HepG2 (cell line): ENCODE results near the gene FNDC3B. TPM values are rescaled to one million over a fixed set of nuclear protein-coding genes. Genes with fewer than 3 reads are reported as not detected.

Experiments used
- ATAC-seq: fragments of 200-7000 bp; cut with Tn5 transposase; 3 replicates; pipeline ENCODE4 v1.9.1; 2020; ENCODE audit warnings: mild to moderate bottlenecking, moderate library complexity
- BruUV-seq: library from RNA; stranded (reverse); fragments of 400-500 nt; replicated peaks from 2 replicates; lab custom pipeline; 2021; lab: Mats Ljungman, UMichigan
- CTCF ChIA-PET: fragments of 300-600 bp; formaldehyde crosslinking; extraction: SDS; loops from one replicate; lab custom pipeline; 2021; ENCODE audit warnings: low total read pairs, inconsistent platforms, low intra/inter-chr PET ratio; lab: Yijun Ruan, JAX
- POLR2A ChIA-PET: fragments of 350-600 bp; sonication (Branson Sonifier 250); formaldehyde crosslinking; loops from one replicate; lab custom pipeline; 2020; ENCODE audit warnings: antibody characterized with exemption, inconsistent platforms; lab: Yijun Ruan, JAX
- DNase-seq: peaks from one replicate; pipeline ENCODE4 v3.0.0-alpha.2; 2015; ENCODE audit warnings: low spot score
- FAIRE-seq: peaks from 3 replicates; lab custom pipeline; 2011; peaks lifted over from hg19 to GRCh38; lab: Jason Lieb, UNC
- H2AFZ ChIP-seq: one replicate; pipeline ENCODE4 v1.6.1; 2011; ENCODE audit warnings: low read length, inconsistent platforms
- H3K27ac ChIP-seq: fragments of 300-600 bp; 3 replicates; pipeline ENCODE4 v1.8.0; 2011; ENCODE audit warnings: mixed run types, mild to moderate bottlenecking, mixed read lengths, low read length, inconsistent platforms; ENCODE audit not compliant: insufficient read depth; ENCODE audit errors: extremely low read length
- H3K27me3 ChIP-seq, 2 experiments: fragments of 200-600 bp in 1 of 2; 2 replicates in 1 of 2; 3 replicates in 1 of 2; pipeline versions ENCODE4 v1.6.0 to v1.8.0; 2011; ENCODE audit warnings: low read length in 2 of 2, mild to moderate bottlenecking in 2 of 2, moderate library complexity in 2 of 2, inconsistent platforms in 1 of 2; ENCODE audit not compliant: insufficient read depth in 2 of 2, control insufficient read depth in 1 of 2
- H3K36me3 ChIP-seq, 2 experiments: fragments of 200-600 bp in 1 of 2; replicated peaks in 1 of 2; 2 replicates in 1 of 2; 3 replicates in 1 of 2; pipeline versions ENCODE4 v1.5.1 to v1.8.0; 2011; ENCODE audit warnings: low read length in 2 of 2, inconsistent platforms in 1 of 2; ENCODE audit not compliant: insufficient read depth in 2 of 2, control insufficient read depth in 1 of 2
- H3K4me1 ChIP-seq: 2 replicates; pipeline ENCODE4 v1.5.1; 2012; ENCODE audit warnings: low read length, inconsistent platforms; ENCODE audit not compliant: insufficient read depth
- H3K4me2 ChIP-seq: 2 replicates; pipeline ENCODE4 v1.6.0; 2011; ENCODE audit warnings: low read depth, low read length, inconsistent platforms
- H3K4me3 ChIP-seq, 3 experiments: fragments of 200-600 bp in 1 of 3; sonication (generic), shearing (Covaris generic) in 1 of 3; replicated peaks in 1 of 3; 2 replicates each; pipeline ENCODE4 v1.5.1; 2011 to 2016; ENCODE audit warnings: low read length in 3 of 3, inconsistent platforms in 2 of 3, low read depth in 2 of 3, mild to moderate bottlenecking in 2 of 3, control low read depth in 1 of 3, mixed read lengths in 1 of 3; ENCODE audit not compliant: insufficient read depth in 1 of 3
- H3K79me2 ChIP-seq: one replicate; pipeline ENCODE4 v1.6.1; 2011; ENCODE audit warnings: low read length, inconsistent platforms; ENCODE audit not compliant: insufficient read depth
- H3K9ac ChIP-seq: 2 replicates; pipeline ENCODE4 v1.6.0; 2011; ENCODE audit warnings: mild to moderate bottlenecking, low read depth, low read length, inconsistent platforms; ENCODE audit not compliant: insufficient read depth
- H3K9me3 ChIP-seq: 2 replicates; pipeline ENCODE4 v1.5.1; 2012; ENCODE audit warnings: mild to moderate bottlenecking, low read length
- H4K20me1 ChIP-seq: 2 replicates; pipeline ENCODE4 v1.6.0; 2011; ENCODE audit warnings: inconsistent platforms, mild to moderate bottlenecking, low read length, moderate library complexity; ENCODE audit not compliant: insufficient read depth
- CREB1 ChIP-seq, 2 experiments: fragments of 450-650 bp in 1 of 2; IDR thresholded peaks; 2 replicates each; pipeline ENCODE4 v1.6.1; 2016 to 2017; ENCODE audit warnings: control low read depth in 1 of 2, mild to moderate bottlenecking in 1 of 2, missing compliant biosample characterization in 1 of 2, missing genetic modification characterization in 1 of 2
- DNMT1 ChIP-seq: sonication (generic); formaldehyde crosslinking; IDR thresholded peaks from 2 replicates; pipeline ENCODE4 v1.5.1; 2020; ENCODE audit warnings: mild to moderate bottlenecking, missing genetic modification reagents
- ESRRA ChIP-seq: sonication (generic); formaldehyde crosslinking; IDR thresholded peaks from 2 replicates; pipeline ENCODE4 v1.5.1; 2020; ENCODE audit warnings: mild to moderate bottlenecking, low read depth, missing genetic modification reagents
- HMG20A ChIP-seq: IDR thresholded peaks from 2 replicates; pipeline ENCODE4 v1.6.1; 2016; ENCODE audit warnings: borderline replicate concordance
- IKZF4 ChIP-seq: sonication (generic); formaldehyde crosslinking; IDR thresholded peaks from 2 replicates; pipeline ENCODE4 v1.5.1; 2020; ENCODE audit warnings: borderline replicate concordance, mild to moderate bottlenecking, low read depth, missing genetic modification reagents; ENCODE audit errors: not compliant biosample characterization
- IRX3 ChIP-seq: sonication (generic); formaldehyde crosslinking; IDR thresholded peaks from 2 replicates; pipeline ENCODE4 v1.8.1; 2023; ENCODE audit warnings: mild to moderate bottlenecking, low read depth, missing genetic modification reagents, borderline replicate concordance
- MNT ChIP-seq: fragments of 450-650 bp; IDR thresholded peaks from 2 replicates; pipeline ENCODE4 v1.6.1; 2016
- POLR2AphosphoS5 ChIP-seq: IDR thresholded peaks from 2 replicates; pipeline ENCODE4 v1.6.1; 2012; ENCODE audit warnings: low read depth, low read length
- RBM22 ChIP-seq: fragments of 200-400 bp; formaldehyde crosslinking; optimal IDR thresholded peaks from 2 replicates; pipeline ENCODE3; 2017; ENCODE audit warnings: mild to moderate bottlenecking, low read length, moderate library complexity
- ZNF230 ChIP-seq: sonication (generic); formaldehyde crosslinking; IDR thresholded peaks from 2 replicates; pipeline ENCODE4 v1.4.0; 2020; ENCODE audit warnings: mild to moderate bottlenecking, missing genetic modification reagents
- ZNF83 ChIP-seq: sonication (generic); formaldehyde crosslinking; IDR thresholded peaks from 2 replicates; pipeline ENCODE4 v1.4.0; 2020; ENCODE audit warnings: missing genetic modification reagents, mild to moderate bottlenecking, borderline replicate concordance
- ZSCAN25 ChIP-seq: sonication (generic); formaldehyde crosslinking; IDR thresholded peaks from 2 replicates; pipeline ENCODE4 v1.8.0; 2022; ENCODE audit warnings: mild to moderate bottlenecking, missing genetic modification reagents
- ZSCAN30 ChIP-seq: sonication (generic); formaldehyde crosslinking; IDR thresholded peaks from 2 replicates; pipeline ENCODE4 v1.5.0; 2020; ENCODE audit warnings: mild to moderate bottlenecking, missing genetic modification reagents
- WGBS: methylation state at CpG from one replicate; pipeline ENCODE4 v1.1.6; 2017; ENCODE audit warnings: low lambda C conversion rate; 5-methylcytosine and 5-hydroxymethylcytosine counted together
- in situ Hi-C: cut with HindIII; loops from 2 replicates; pipeline ENCODE4 v1.10.0; 2017; ENCODE audit warnings: low pct_unique_long_range_greater_than_20kb; ENCODE audit not compliant: extremely low pct_ligation_motif_present
- intact Hi-C: fragments of 100-400 bp; cut with micrococcal nuclease; formaldehyde crosslinking; loops from one replicate; pipeline ENCODE4 v1.10.0; 2022; ENCODE audit not compliant: unreplicated experiment
- polyA plus RNA-seq, 8 experiments: library from polyadenylated mRNA; depleted of rRNA in 3 of 8; stranded (reverse) in 7 of 8; unstranded in 1 of 8; fragments of >200 nt; fragmentation: Illumina TruSeq in 4 of 8; extraction: Trizol in 4 of 8; gene quantifications; 2 replicates each; pipeline versions ENCODE4 v1.2.1 to v1.2.3, GENCODE V29; 2011 to 2016; ENCODE audit warnings: low read depth in 4 of 8, missing spikeins in 1 of 8, mixed read lengths in 1 of 8; ENCODE audit not compliant: insufficient read depth in 1 of 8
- total RNA-seq, 5 experiments: library from RNA; depleted of rRNA; stranded (reverse); fragments of >200 nt; fragmentation: Illumina TruSeq; extraction: Trizol; gene quantifications; 2 replicates each; pipeline ENCODE4 v1.2.3, GENCODE V29; 2016; ENCODE audit warnings: low read depth in 1 of 5
- TF ChIP-seq, protein P1 (sequence below): sonication (generic); formaldehyde crosslinking; conservative IDR thresholded peaks from 2 replicates; pipeline ENCODE4 v1.4.0; 2020; ENCODE audit warnings: missing genetic modification reagents

FNDC3B gene
- total and polyA plus RNA-seq, 2 of the 13 experiments (the other 11 are each of a cell fraction or from before 2014, with no cell fraction given), result 74.8 to 103 TPM

DNA sequence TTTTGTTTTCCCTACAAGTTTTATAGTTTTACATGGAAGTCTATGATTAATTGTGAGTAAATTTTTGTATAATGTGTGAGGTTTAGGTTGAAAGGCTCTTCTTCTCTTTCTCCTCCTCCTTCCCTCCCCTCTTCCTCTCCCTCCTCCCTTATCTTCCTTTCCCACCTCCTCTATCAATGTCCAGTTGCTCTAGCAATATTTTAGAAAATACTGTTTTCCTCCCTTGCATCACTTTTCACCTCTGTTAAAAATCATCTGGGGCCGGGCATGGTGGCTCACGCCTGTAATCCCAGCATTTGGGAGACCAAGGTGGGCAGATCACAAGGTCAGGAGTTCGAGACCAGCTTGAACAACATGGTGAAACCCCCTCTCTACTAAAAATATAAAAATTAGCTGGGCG lies 119.4 kb downstream of the FNDC3B start:
- Histone ChIP-seq H3K27ac (no peak overlapping the region), H3K9ac (no peak overlapping the region), H3K4me3 (no peak overlapping the region), H3K4me1 (peaks cover 88% of the 10 kb centered on the region), H4K20me1 (peaks cover 99% of the 10 kb centered on the region), H3K9me3 (no peaks in the 10 kb centered on the region), H3K27me3 (no peaks in the 10 kb centered on the region), H3K36me3 (peaks cover 10 to 42% of the 10 kb centered on the region in 2 experiments), H3K79me2 (peaks cover 98% of the 10 kb centered on the region), H2AFZ (no peak overlapping the region), H3K4me2 (no peak overlapping the region)
- CTCF ChIA-PET, result no interaction called here
- POLR2A ChIA-PET, result interaction anchor here (1.0 to 1.4 kb wide), 3 partner anchors 11 to 21 kb away, joined by 3 to 4 read pairs (median 3); no protein-coding TSS in a partner anchor
- 95% methylated on average over 4 of the region's 4 CpGs for WGBS
- no peak for TF ChIP-seq CREB1 (IDR thresholded peaks at IDR 0.05)
- 0 out of 2 replicates have a peak, but pooled peaks have one; percentile 11 for TF ChIP-seq CREB1 (CRISPR knock-in tag; IDR thresholded peaks at IDR 0.05)
- TF ChIP-seq POLR2AphosphoS5, result peak; percentile 1; the same call in 1 of the 2 replicates
- TF ChIP-seq ZSCAN25 (CRISPR knock-in tag), result no peak
- TF ChIP-seq RBM22, result peak; percentile 21
- ATAC-seq (no peak), FAIRE-seq (no peak), DNase-seq (no peak)
- BruUV-seq, result no TSS peak
- in situ Hi-C loops (no loop called here), intact Hi-C loops (no loop called here)

DNA sequence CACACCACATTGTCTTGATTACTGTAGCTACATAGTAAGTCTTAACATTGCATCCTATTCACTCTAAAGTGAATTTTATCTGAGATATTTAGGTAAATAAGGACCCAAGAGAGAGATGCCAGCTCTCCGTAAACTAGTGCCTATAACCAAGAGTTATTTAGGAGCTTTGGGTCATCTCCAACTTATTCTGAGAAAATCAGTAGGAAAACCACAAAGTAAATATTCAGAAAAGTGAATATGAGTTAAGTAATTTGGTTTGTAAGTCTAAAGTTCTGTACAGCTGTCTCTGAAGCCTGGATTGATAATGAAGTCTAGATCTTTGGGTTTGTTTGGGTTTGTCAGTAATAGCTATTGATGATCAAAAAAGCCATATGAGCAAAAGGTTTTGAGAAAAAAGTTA lies 120.0 kb downstream of the FNDC3B start:
- no TSS peak for BruUV-seq
- Histone ChIP-seq H3K9me3 (no peaks in the 10 kb centered on the region), H3K79me2 (peaks cover 99% of the 10 kb centered on the region), H3K36me3 (peaks cover 9 to 42% of the 10 kb centered on the region in 2 experiments), H3K4me3 (no peak overlapping the region), H3K27me3 (no peaks in the 10 kb centered on the region), H3K27ac (peak overlapping the region; percentile 25), H3K4me2 (no peak overlapping the region), H4K20me1 (peaks cover 100% of the 10 kb centered on the region), H2AFZ (no peak overlapping the region), H3K9ac (no peak overlapping the region), H3K4me1 (peaks cover 88% of the 10 kb centered on the region)
- ATAC-seq (no peak), DNase-seq (no peak), FAIRE-seq (no peak)
- 72% methylated on average over 1 of the region's 1 CpG for WGBS
- CTCF ChIA-PET, result no interaction called here
- in situ Hi-C loops (no loop called here), intact Hi-C loops (no loop called here)
- POLR2A ChIA-PET, result interaction anchor here (1.0 to 1.4 kb wide), 3 partner anchors 10 to 20 kb away, joined by 3 to 4 read pairs (median 3); no protein-coding TSS in a partner anchor
- TF ChIP-seq ZSCAN30 (no peak), IRX3 (no peak), HMG20A (CRISPR knock-in tag) (peak; percentile 8; the same call in 1 of the 2 replicates), DNMT1 (CRISPR knock-in tag) (no peak), ZNF230 (CRISPR knock-in tag) (no peak), IKZF4 (CRISPR knock-in tag) (no peak), ZNF83 (CRISPR knock-in tag) (no peak), MNT (no peak), POLR2AphosphoS5 (0 out of 2 replicates have a peak, but pooled peaks have one; percentile 12), ESRRA (CRISPR knock-in tag) (no peak)
- TF ChIP-seq, protein P1, sequence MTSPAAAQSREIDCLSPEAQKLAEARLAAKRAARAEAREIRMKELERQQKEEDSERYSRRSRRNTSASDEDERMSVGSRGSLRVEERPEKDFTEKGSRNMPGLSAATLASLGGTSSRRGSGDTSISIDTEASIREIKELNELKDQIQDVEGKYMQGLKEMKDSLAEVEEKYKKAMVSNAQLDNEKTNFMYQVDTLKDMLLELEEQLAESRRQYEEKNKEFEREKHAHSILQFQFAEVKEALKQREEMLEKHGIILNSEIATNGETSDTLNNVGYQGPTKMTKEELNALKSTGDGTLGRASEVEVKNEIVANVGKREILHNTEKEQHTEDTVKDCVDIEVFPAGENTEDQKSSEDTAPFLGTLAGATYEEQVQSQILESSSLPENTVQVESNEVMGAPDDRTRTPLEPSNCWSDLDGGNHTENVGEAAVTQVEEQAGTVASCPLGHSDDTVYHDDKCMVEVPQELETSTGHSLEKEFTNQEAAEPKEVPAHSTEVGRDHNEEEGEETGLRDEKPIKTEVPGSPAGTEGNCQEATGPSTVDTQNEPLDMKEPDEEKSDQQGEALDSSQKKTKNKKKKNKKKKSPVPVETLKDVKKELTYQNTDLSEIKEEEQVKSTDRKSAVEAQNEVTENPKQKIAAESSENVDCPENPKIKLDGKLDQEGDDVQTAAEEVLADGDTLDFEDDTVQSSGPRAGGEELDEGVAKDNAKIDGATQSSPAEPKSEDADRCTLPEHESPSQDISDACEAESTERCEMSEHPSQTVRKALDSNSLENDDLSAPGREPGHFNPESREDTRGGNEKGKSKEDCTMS (CRISPR knock-in tag), result no peak
